ENCODE results near the gene PLEKHA6. TPM values are rescaled to one million over a fixed set of nuclear protein-coding genes. Genes with fewer than 3 reads are reported as not detected.

Gene PLEKHA6
- total and polyA plus RNA-seq, 2 of the 8 experiments (the other 6 are each of a cell fraction or from before 2014, with no cell fraction given), result 4.8 to 20.2 TPM

DNA sequence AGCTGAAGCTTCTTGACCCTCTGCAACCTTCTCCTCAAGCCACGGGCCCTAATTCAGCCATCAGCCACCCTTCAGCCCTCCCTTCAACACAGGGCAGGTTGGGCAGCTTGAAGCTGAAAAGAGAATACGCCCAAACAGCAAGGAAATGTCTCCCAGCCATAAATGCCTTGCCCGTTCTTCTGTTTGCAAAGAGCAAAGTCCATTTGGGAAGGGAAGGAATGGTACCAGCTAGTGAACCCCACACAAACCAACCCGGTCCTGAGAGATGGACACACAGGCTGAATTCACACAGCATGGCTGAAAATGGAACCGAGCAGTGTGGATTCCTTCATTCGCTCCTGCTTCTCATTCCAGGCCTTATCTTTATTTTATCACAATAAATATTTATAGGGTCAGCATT lies 11.5 kb downstream of the PLEKHA6 start:
- Histone ChIP-seq H3K14ac (ENCODE audit: insufficient read length) (no peak overlapping the region), H4K20me1 (replicated peaks in 1 of 2; ENCODE audit: control insufficient read depth in 1 of 2, insufficient read depth in 2 of 2, low read length in 2 of 2) (no peaks in the 10 kb centered on the region), H3K79me1 (ENCODE audit: low read depth, low read length) (no peaks in the 10 kb centered on the region), H4K5ac (ENCODE audit: insufficient read length, low read depth, low read length) (no peak overlapping the region), H3K18ac (ENCODE audit: extremely low read depth, low read length) (no peak overlapping the region), H3K9ac (replicated peaks in 1 of 4; ENCODE audit: extremely low read depth in 1 of 4, low read depth in 3 of 4, low read length in 3 of 4) (no peak overlapping the region), H3K4me1 (replicated peaks in 1 of 4; ENCODE audit: control insufficient read depth in 3 of 4, insufficient read depth in 4 of 4, low read length in 3 of 4) (peaks cover 6 to 21% (median 16%) of the 10 kb centered on the region in 4 experiments), H2AK5ac (ENCODE audit: low read depth, low read length) (no peak overlapping the region), H3K36me3 (ENCODE audit: control insufficient read depth in 2 of 4, insufficient read depth in 4 of 4, low read length in 3 of 4) (no peaks in the 10 kb centered on the region), H3K4ac (replicated peaks; ENCODE audit: insufficient read length, low read depth, low read length) (no peak overlapping the region), H3K56ac (replicated peaks; ENCODE audit: insufficient read length, low read depth, low read length) (no peak overlapping the region), H3K27me3 (replicated peaks in 1 of 4; ENCODE audit: control insufficient read depth in 3 of 4, extremely low read depth in 1 of 4, insufficient read depth in 3 of 4, low read length in 3 of 4) (no peaks in the 10 kb centered on the region), H2BK15ac (ENCODE audit: low read length) (no peak overlapping the region), H2BK12ac (ENCODE audit: low read depth, low read length) (no peak overlapping the region), H3K4me3 (ENCODE audit: extremely low read depth in 1 of 4, insufficient read depth in 2 of 4, low read depth in 3 of 4, low read length in 4 of 4) (no peak overlapping the region), H3K79me2 (ENCODE audit: control insufficient read depth in 1 of 2, insufficient read depth in 2 of 2, low read length in 2 of 2) (no peaks in the 10 kb centered on the region), H3K23me2 (ENCODE audit: low read depth, low read length) (no peaks in the 10 kb centered on the region), H2BK20ac (ENCODE audit: low read length) (no peak overlapping the region), H4K91ac (replicated peaks; ENCODE audit: insufficient read length, low read length) (no peak overlapping the region), H4K8ac (ENCODE audit: extremely low read depth, insufficient read depth, low read length) (no peak overlapping the region), H3K9me3 (ENCODE audit: insufficient read depth in 2 of 2, low read depth in 1 of 2, low read length in 1 of 2) (no peaks in the 10 kb centered on the region), H3K4me2 (ENCODE audit: insufficient read depth in 1 of 2, low read depth in 2 of 2, low read length in 2 of 2) (no peak overlapping the region), H2BK120ac (replicated peaks; ENCODE audit: low read depth, low read length) (no peak overlapping the region), H3K23ac (ENCODE audit: insufficient read length) (no peak overlapping the region), H2AFZ (ENCODE audit: low read length) (no peak overlapping the region), H3K27ac (ENCODE audit: low read depth, low read length) (no peak overlapping the region), H2BK5ac (ENCODE audit: low read depth, low read length) (no peak overlapping the region)
- ChIA-PET POLR2A (ENCODE audit: partially characterized antibody) (interaction anchor here (1.1 kb wide), 1 partner anchor 25 kb away, joined by 5 read pairs; no protein-coding TSS in a partner anchor), CTCF (ENCODE audit: partially characterized antibody) (interaction anchor here (1.1 to 7.7 kb wide), 5 partner anchors 15 to 134 kb away, joined by 3 to 75 read pairs (median 4); partner anchors contain the start of gene GOLT1A)
- no peak for FAIRE-seq
- DNase-seq (ENCODE audit: low read depth in 1 of 2, low spot score in 2 of 2), result no peak
- WGBS, 2 experiments (ENCODE audit: extremely low coverage in 1 of 2, insufficient coverage in 1 of 2, insufficient read length in 1 of 2, insufficient replicate concordance in 2 of 2, low coverage in 1 of 2, low lambda C conversion rate in 2 of 2, missing lambda C conversion rate in 1 of 2), result 91% methylated on average over 6 of the region's 6 CpGs; no CpG with 5 or more reads in 1 of the 2 experiments
- TF ChIP-seq SRF (IDR thresholded peaks at IDR 0.05; ENCODE audit: low read depth, low read length) (no peak), GTF2F1 (IDR thresholded peaks at IDR 0.05; ENCODE audit: borderline replicate concordance, low read depth, low read length) (no peak), TCF12 (IDR thresholded peaks at IDR 0.05; ENCODE audit: low read depth, low read length) (no peak), GABPA (IDR thresholded peaks at IDR 0.05; ENCODE audit: borderline replicate concordance, insufficient read depth, low read length) (no peak), KDM5A (IDR thresholded peaks at IDR 0.05; ENCODE audit: low read length) (no peak), CBX8 (IDR thresholded peaks at IDR 0.05; ENCODE audit: borderline replicate concordance, low read depth, low read length) (no peak)
- TF ChIP-seq, protein P1, sequence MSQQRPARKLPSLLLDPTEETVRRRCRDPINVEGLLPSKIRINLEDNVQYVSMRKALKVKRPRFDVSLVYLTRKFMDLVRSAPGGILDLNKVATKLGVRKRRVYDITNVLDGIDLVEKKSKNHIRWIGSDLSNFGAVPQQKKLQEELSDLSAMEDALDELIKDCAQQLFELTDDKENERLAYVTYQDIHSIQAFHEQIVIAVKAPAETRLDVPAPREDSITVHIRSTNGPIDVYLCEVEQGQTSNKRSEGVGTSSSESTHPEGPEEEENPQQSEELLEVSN (IDR thresholded peaks at IDR 0.05), result no peak
